ENCODE data around the gene NAGK. TPM values are rescaled to one million over a fixed set of nuclear protein-coding genes. Genes with fewer than 3 reads are reported as not detected.
"Not testable (repeated sequence)": the region's sequence is repeated elsewhere in the genome, so short reads cannot be mapped to it uniquely, and the experiment has no call there.

Gene NAGK
- polyA plus RNA-seq, 1 donor, result 81.5 TPM

DNA sequence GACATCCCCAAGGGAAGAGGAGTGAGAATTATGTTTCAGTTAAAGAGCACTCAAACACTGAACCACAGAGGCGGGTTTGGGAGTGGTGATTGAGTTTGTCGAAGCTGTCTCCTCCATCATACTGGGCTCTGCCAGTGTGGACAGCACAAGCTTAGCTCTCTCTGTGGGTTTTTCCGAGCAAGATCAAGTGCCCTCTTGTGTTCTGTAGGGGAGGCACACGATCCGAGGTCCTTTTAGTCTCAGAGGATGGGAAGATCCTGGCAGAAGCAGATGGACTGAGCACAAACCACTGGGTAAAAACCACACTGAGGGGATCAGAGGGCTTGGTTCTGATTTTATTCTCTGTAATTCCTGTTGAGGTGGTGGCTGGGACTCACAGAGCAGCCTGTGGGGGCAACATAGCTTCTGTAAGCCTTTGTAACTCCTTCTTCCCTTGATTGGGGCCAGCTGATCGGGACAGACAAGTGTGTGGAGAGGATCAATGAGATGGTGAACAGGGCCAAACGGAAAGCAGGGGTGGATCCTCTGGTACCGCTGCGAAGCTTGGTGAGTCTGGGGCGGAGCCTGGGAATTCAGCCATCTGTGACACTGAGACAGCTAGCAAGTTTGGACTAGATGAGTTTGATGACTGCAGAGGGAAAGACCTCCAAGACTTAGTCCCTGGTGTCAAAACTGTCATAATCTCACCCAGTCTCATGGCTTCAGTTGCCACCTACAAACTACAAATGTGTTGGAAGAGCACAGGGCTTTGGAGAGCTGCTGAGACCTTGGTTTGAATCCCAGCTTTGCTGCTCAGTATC, 2.0 kb downstream of the NAGK start:
- DNase-seq, result no peak

DNA sequence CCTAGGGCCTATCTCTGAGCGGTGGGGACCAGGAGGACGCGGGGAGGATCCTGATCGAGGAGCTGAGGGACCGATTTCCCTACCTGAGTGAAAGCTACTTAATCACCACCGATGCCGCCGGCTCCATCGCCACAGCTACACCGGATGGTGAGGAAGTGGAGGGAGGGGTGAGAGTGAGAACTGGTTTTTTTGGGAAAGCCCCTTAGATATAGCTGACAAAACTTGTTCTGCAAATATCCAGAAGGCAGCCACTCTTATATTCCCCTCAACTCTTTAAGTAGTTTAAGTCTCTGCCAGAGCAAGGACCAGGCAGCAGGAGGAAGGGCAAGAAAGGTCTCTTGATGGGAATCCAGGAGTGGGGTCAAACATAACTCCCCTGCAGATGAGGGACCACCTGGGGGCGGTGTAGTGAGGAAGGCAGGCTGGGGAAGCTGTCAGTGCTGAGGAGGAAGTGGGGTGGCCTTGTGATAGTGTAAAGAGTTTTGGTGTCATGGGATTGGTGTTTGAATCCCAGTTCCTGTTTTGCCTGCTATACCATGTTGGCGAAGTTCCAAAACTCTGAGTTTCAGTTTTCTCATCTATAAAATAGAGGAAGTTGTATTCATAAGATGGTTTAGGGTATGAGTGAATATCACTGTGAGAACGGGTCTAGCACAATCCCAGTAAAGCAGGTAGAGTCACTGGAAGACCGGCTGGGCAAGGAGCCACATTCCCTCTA, 3.4 kb downstream of the NAGK start:
- DNase-seq, result peak; percentile 38

DNA sequence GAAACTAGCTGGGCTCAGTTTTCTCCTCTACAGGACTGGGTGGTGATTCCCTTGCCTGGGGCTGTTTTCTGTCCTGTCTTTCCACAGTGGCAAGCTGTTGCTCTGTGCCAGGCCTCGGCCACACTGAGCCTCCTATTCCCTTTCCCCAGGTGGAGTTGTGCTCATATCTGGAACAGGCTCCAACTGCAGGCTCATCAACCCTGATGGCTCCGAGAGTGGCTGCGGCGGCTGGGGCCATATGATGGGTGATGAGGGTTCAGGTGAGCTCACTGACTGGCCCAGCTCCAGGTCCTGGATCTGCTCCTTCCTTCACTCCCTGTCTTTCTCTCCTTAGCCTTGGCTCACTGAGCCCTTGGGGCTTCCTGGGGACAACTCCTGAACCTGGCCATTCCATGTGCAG, 4.0 kb downstream of the NAGK start:
- DNase-seq, result no peak

DNA sequence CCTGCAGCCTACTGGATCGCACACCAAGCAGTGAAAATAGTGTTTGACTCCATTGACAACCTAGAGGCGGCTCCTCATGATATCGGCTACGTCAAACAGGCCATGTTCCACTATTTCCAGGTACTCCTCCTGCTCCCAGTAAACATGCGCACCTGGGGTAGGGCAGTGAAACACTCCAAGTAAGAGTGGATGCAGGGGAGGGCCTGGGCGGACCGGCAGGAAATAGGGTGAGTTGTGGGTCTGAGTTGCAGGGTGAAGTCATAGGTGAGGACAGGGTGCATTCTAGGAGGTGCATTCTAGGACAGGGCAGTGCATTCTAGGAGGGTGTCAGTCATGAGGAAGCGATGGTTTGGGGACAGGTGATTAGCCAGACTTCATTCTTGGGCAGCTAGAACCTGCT, 5.0 kb downstream of the NAGK start:
- DNase-seq, result no peak

DNA sequence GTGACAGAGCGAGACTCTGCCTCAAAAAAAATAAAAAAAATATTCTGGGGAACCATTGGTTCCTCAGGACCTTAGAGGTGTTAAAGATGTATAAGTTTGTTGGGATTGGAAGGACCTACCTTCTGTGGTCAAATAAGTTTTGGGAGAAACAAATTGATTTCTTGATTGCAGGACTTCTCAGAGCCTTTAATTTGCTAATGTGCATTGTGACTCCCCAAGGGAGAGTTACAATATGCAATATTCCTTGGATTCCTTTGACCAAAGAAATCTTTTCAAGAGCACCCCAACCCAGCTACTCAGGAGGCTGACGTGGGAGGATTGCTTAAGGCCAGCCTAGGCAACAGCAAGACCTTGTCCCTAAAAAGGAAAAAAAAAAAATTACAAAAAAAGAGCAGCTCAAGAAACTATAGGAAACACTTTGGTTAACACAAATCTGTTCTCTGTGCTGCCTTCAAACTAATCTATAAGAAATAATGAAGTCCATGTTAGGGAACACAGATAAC, 6.5 kb downstream of the NAGK start:
- no peak for DNase-seq

DNA sequence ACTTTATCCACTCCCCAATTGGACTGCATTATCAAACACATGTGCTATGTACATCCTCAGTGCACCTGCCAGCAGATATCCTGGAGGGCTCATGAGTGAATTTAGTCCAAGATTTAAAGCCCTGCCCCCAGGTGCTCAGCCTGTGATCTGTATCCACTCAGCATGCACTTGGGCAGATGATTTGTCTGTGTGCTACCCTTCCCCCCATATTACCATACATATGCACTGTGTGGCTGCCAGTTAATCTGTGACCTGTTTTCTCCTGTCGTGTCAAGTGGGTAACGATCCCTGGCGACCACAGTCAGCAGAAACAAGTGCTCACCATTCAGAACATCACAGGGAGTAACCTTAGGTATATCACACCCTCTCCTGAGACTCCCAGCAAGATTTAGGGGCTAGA, 10.2 kb downstream of the NAGK start:
- DNase-seq, result no peak

DNA sequence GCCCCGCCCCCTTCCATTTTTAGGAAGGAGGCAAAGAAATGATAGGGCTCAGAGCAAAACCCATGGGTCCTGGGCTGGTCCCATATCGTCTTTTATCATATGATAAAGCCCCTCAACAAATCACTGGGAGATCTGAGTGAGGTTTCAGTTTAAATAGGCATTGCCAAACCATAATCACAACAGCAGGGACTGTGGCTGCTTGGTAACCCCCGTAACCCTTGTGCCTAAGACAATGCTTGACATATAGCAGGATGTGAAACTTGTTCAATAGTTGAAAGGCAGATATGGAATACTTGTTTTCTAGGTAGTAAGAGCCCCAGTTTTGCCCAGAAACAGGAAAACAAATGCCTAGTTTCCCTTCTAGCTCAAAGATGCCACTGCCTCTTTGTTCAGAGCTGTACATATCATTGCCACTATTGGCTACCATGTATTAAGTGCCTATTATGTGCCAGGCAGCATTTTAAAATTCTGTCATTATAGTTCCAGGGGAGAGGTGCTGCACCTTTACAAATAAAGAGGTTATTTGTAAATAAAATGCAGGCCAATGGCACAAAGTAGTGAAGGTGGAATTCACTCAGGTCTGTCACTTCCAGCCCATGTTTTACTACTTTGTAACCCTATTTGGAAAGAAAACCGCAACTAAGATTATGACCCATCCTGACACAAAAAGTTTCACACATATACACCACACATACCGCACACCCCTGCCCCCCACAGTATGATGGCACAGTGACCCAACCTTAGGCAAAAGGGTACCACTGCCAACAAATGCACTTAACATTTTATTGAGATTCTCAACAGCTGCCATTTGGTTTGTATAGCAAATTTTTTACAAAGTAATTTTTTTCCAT, 14.2 kb downstream of the NAGK start:
- DNase-seq, result no peak

DNA sequence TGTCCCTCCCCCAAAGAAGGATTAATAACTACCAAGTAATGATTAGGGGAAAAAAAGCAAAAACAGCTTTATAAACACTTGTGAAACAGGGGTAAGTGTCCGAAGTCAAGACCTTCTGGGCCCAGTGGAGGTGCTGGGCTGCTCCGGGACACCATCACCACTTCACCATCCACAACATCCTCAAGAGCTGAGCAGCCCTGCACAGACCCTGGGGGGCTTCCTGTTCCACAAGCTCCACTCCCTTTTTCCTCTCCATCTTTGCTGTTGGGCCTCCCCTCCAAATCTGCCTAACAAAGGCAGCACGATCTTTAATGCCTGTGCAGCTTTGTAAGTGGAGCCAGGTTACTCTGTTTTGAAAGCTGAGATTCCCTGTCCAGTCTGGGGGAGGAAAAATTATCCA, 14.8 kb downstream of the NAGK start:
- not testable (repeated sequence) for DNase-seq

DNA sequence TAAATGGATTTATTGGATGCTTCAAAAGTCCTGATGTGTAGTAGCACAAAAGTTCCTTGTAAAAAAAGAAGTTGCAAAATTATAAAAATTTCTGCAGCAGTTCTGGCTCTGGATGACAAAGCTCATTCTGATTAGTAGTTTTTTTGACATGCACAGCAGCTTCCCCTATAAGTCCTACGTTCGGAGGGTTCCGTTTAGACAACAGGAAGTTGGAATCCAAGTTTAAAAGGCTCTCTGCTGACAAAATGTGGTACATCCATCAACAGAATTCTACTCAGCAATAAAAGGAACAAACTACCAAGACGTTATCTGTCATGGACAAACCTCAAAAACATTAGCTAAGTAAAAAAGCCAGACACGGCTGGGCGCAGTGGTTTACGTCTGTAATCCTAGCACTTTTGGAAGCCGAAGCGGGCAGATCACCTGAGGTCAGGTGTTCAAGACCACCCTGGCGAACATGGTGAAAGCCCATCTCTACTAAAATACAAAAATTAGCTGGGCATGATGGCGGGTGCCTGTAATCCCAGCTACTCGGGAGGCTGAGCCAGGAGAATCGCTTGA, 15.4 kb downstream of the NAGK start:
- not testable (repeated sequence) for DNase-seq

DNA sequence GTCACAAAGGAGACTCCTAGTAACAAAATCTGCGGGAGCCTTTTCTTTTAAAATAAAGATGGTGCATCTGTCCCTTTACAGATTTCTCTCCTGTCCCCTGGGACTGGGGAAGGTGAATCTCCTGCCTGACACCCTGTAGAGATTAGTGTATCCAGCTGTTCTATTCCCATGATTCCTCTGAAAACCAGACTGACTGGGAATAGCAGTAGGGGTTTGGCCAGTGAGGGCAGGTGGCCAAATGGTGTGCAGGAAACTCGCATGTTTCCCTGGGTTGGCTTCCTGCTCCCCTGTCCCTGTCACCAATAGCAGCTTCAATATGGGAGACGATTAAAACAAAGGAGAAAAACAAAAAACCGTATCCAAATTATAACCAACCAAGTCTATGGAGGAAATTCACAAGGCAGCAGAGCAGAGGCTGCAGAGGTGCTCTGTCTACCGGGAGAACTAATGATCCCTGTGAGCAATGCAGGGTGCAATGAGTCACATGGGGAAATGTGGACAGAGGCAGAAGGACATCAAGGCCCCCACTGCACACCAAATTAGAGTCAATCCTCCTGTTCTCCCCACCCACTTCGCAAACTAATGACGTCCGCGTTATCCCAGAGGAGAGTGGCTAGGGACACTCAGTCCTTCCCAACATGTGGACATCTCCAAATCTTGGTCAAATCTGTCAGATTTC, 17.0 kb downstream of the NAGK start:
- DNase-seq, result not testable (repeated sequence)

DNA sequence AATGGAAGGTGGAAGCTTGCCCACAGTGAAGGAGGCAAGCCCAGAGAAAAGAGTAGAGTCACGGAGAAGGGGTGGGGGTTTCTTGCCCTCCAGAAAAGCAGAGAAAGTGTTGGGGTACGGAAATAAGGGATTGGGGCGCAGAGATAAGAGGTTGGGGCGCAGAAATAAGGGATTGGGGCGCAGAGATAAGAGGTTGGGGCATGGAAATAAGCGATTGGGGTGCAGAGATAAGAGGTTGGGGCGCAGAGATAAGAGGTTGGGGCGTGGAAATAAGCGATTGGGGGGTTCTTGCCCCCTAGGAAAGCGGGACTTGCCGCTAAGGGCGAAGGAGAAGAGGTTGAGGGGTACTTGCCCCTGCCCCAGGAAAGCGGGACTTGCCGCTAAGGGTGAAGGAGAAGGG, 21.0 kb downstream of the NAGK start:
- not testable (repeated sequence) for DNase-seq

DNA sequence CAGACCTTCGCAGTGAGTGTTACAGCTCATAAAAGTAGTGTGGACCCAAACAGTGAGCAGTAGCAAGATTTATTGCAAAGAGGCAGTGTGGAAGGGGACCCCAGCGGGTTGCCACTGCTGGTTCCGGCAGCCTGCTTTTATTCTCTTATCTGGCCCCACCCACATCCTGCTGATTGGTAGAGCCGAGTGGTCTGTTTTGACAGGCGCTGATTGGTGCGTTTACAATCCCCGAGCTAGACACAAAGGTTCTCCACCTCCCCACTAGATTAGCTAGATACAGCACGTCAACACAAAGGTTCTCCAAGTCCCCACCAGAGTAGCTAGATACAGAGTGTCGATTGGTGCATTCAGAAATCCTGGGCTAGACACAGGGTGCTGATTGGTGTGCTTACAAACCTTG, 23.4 kb downstream of the NAGK start:
- DNase-seq, result not testable (repeated sequence)

DNA sequence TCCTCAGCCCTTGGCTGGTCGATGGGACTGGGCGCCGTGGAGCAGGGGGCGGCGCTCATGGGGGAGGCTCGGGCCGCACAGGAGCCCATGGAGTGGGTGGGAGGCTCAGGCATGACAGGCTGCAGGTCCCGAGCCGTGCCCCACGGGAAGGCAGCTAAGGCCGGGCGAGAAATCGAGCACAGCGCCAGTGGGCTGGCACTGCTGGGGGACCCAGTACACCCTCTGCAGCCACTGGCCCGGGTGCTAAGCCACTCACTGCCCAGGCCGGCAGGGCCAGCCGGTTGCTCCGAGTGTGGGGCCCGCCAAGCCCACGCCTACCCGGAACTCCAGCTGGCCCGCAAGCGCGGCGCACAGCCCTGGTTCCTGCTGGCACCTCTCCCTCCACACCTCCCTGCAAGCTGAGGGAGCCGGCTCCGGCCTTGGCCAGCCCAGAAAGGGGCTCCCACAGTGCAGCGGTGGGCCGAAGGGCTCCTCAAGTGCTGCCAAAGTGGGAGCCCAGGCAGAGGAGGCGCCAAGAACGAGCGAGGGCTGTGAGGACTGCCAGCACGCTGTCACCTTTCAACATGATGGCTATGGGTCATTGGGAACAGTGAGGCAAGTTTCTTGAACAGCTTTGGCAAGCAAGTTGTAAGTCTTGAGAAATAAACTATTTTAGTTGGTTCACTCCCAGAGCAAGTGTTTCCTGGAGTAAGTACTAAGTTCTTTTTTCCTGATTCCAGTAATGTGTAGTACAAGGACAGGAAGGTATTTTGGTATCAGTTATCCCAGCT, 24.2 kb downstream of the NAGK start:
- DNase-seq, result not testable (repeated sequence)

DNA sequence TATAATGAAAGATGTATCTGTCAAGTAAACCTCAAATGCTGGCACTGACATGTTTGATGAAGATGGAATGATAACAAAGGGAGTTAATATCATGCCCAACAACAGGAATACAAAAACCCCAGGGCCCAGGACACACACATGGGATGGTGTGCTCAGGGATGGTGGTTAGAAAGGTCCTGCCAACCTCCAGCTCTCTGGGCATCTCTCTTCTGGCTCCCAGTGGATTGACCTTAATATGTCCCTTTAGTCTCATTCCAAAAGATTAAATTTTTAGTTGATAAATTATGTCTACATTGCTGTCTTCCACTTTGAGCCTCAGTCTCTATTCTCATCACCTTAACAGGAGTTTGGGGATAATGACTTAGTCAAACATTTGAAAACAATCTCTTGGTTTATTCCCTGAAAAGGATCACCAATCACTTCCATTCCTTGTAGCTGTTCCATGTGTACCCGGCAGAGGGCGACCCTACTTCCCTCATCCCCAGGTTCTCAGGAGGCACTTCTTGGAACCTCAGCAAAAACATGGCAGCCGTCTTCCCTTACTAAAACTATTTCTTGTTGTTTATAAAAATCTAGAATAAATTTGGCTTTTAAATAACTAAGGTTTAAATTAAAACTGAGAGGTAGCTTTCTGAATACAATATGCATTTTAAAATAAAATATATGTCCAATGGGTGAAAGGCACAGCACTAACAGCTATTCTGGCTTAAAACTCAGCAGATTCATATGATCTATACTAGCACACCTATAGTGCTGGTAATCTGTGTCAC, 31.9 kb downstream of the NAGK start:
- DNase-seq, result peak; percentile 11

DNA sequence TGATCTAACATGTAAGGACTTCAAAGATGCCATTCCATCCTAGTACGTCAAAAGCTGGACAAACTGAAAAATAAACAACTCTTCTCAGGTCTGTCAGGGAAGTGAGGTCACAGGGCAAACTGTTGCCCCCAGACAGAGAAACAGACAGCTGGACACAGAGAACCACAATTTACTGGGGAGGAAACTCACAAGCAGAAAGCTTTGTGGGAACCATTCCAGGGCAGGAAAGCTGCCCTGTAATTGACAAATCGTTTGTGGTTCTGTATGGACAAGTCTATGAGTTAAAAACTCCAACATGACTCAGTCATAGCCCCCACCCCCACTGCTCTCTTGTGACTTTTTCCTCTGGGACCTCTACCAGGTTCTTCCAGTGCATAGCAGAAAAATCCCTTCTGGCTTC, 33.2 kb downstream of the NAGK start:
- no peak for DNase-seq

DNA sequence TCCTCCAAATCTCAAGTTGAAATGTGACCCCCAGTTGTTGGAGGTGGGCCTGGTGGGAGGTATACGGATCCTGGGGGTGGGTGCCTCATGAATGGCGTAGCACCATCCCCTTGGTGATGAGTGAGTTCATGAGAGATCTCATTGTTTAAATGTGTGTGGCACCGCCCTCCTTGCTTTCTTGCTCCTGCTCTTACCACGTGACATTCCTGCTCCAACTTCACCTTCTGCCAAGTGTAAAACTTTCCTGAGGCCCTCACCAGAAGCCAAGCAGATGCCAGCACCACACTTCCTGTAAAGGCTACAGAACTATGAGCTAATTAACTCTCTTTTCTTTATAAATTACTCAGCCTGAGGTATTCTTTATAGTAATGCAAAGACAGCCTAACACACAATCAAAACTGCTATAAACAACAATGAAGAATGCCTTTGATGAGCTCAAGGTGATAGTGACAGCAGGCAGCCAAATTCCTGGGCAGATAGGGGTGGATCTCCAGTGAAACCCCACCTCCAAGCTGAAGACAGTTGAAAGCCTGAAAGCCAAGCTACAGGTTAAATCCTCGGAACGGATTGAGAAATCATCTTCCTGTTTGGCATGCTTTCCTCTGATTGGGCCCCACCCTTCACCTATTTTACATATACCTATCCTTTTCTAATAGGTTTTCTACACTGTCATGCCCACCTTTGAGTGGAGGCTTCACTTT, 34.7 kb downstream of the NAGK start:
- DNase-seq, result no peak

DNA sequence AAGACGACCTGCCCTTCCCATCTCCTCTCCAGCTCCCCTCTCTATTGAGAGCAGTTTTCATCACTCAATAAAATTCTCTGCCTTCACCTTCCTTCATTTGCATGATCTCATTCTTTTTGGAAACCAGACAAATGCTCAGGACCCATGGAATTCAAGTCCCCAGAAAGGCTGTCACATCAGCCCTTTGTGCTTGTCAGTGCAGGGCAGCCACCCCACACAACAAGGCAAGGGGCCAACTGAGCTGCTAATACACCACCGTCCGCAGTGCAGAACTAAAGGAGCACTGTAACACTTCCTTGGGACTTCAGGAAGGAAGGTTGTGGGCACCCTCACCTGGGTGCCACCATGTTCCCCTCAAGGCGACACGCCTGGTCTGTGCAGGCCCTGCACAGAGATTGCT, 35.4 kb downstream of the NAGK start:
- no peak for DNase-seq

DNA sequence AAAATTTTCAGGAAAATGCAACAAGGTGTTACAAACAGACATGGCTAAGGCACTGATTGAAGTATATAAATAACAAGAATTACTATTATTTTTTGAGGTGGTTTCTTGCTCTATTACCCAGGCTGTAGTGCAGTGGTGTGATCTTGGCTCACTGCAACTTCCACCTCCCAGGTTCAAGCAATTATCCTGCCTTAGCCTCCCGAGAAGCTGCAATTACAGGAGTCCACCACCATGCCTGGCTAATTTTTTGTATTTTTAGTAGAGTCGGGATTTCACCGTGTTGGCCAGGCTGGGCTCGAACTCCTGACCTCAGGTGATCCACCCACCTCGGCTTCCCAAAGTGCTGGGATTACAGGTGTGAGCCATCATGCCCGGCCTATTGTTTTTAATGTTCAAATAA, 38.0 kb downstream of the NAGK start:
- not testable (repeated sequence) for DNase-seq

DNA sequence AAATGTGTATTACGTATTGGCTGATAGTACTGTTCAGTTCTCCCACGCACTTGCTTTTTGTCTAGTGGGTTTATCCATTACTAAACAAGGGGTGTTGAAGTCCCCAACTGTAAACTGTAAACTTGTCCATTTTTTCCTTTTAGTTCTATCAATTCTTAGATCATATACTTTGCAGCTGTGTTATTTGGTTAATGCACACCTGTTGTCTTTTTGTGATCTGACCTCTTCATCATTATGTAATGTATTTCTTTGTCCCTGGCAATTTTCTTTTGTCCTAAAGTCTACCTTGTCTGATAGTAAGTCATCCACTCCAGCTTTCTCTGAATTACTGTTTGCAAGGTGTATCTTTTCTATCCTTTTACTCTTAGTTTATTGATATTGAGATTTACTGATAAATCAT, 39.6 kb downstream of the NAGK start:
- DNase-seq, result no peak

DNA sequence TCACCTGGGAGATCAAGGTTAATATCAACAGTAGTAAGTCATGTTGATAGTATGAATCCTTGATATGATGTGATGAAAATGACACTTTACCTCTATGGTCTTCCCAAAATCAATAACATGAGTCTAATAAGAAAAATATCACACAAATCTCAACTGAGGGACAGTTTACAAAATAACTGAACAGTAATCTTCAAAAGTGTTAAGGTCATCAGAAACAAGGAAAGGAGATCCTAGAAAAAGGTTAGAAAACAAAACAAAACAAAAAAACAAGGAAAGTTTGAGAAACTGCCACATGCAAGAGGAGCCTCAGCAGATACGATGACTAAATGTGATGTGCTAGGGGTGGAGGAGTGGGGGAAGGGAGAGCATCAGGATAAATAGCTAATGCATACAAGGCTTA, 45.4 kb downstream of the NAGK start:
- no peak for DNase-seq

Data from hindlimb muscle (tissue), 1 donor.